HG03108 (cell line): ENCODE measurements around the gene OGFRL1.

ENCODE experiments used
- ATAC-seq: cut with Tn5 transposase; IDR thresholded peaks from one replicate; pipeline ENCODE4 v1.9.1; 2021; ENCODE audit warnings: moderate library complexity; ENCODE audit not compliant: unreplicated experiment

Gene OGFRL1

GRCh38 chr6:71333050-71333449, 44.4 kb downstream of the OGFRL1 start:
- ATAC-seq: no peak

GRCh38 chr6:71333697-71334096, 45.1 kb downstream of the OGFRL1 start:
- no peak for ATAC-seq

GRCh38 chr6:71334768-71335167, 46.2 kb downstream of the OGFRL1 start:
- peak; percentile 82 for ATAC-seq

GRCh38 chr6:71335544-71335943, 46.9 kb downstream of the OGFRL1 start:
- no peak for ATAC-seq

GRCh38 chr6:71336901-71337300, 48.3 kb downstream of the OGFRL1 start:
- no peak for ATAC-seq

DNA sequence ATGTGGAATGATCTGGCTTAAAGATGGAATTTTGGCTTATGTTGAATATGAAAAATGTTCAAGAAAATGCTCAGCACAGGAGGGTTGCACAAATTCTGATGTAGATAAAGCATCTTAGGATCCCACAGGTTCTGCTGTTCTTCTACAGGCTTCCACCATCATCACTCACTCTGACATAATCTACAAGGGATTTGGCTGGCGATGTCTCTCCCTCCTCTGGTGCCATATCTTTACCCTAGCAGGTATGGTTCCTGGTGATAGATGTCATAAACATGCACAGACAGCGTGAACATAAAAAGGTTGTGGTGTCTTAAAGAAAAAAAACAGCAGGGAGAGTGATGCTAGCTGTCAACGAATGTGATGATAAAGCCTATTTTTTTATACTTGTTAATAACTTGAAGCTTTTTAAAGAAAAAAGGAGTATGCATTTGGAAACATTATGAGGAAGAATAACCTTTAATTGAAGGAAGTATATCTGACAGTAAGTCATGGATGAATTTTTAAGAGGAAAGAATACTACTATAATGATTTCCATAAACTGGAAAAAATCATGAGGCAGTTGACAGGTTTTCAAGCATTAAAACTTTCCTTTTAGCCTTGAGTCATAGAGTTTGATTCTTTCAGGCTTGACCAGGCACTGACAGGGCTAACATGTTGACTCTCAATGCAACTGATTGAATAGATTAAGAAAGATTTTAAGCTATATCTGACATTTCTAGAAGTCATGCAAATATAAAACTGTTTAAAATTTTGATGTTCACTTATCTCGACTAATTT, 50.1 kb downstream of the OGFRL1 start:
- no peak for ATAC-seq

DNA sequence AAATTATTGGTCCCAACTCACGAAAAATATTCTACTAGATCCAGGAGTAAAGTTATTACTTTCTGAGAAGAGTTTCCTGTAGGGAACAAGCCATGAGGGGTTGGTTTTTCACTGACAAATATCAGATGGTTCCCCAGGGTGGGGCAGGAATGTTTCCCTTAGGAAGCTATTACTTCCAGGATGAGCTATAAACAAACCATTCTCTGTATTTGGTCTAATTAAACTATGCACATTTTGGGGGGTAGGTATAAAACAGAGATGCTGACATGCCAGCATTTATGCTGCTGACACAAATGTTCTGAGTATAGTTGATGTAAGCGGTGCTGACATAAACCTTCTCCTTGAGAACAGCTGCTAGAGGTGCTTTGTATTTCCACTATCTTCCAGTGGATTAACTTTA, 54.2 kb downstream of the OGFRL1 start:
- ATAC-seq: no peak

DNA sequence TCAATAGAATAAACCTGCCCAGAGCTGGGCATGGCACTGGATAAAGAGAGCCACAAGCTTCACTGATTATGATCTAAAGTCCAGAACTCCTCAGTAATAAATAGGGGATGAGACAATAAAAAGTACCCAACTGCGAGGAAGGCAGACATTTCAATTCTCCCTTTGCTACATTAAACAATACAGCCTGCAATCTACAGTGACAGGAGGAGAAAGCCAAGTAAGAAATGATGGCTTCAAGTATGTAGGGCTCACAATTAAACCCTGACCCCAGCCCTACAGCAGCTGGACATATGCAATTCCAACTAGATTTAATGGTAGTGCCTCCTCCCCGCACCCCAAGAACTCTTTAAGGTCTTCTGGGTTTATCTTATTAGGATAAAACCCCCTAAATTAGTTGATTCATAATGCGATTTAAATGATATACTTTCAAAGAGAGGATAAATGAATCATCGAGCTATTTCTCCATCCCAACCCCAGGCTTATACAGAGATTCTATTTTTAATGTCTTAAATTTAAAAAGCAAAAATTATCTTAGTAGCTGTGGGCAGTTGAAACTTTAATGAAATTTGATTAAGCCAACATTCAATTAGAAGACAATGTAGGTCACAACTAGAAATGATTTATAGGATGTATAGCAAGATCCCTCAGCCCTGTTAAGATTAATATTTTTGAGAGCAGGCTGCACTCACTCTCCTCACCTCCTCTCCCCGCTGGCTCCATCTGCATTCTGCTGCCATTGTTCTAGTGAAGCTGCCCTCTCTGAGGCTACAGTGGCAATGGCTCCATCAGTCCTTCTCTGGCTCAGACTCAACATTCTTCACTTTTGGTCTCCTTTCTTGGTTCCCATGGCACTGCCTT, 57.1 kb downstream of the OGFRL1 start:
- no peak for ATAC-seq

GRCh38 chr6:71346334-71346694, 57.7 kb downstream of the OGFRL1 start:
- ATAC-seq: no peak

- ATAC-seq: no peak
Observed at GRCh38 chr6:71347119-71347518, 58.5 kb downstream of the OGFRL1 start.

GRCh38 chr6:71349395-71349794, 60.8 kb downstream of the OGFRL1 start:
- ATAC-seq: no peak

- ATAC-seq: no peak
Observed at GRCh38 chr6:71349976-71350615, 61.5 kb downstream of the OGFRL1 start.

GRCh38 chr6:71351190-71351589, 62.6 kb downstream of the OGFRL1 start:
- no peak for ATAC-seq
